Measurements from ENCODE around the gene UHRF1. TPM values are rescaled to one million over a fixed set of nuclear protein-coding genes. Genes with fewer than 3 reads are reported as not detected.
"Not testable (repeated sequence)": the region's sequence is repeated elsewhere in the genome, so short reads cannot be mapped to it uniquely, and the experiment has no call there.

UHRF1 gene
- total and polyA plus RNA-seq, 2 of the 4 experiments (the other 2 are of a cell fraction), result 47.4 to 57.4 TPM

DNA sequence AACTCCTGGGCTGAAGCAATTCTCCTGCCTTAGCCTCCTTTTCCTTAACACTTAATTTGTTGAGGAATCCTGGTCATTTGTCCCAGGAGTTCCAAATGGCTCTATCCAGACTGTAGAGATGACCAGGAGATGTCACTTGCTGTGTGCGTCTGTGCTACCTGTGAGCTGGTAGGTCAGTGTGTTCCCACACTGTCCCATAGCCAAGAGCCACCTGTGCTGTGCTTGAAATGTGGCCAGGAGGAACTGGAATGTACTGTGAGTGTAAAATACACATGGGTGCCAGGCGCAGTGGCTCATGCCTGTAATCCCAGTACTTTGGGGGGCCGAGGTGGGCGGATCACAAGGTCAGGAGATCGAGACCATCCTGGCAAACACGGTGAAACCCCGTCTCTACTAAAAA, 30.2 kb downstream of the UHRF1 start:
- Histone ChIP-seq H2BK15ac (ENCODE audit: low read depth, low read length) (no peak overlapping the region), H4K20me1 (ENCODE audit: insufficient read depth, low read length) (peaks cover 34% of the 10 kb centered on the region), H2BK120ac (ENCODE audit: low read depth, low read length) (no peak overlapping the region), H3K9me3 (ENCODE audit: control insufficient read depth, insufficient read depth, low read length) (no peaks in the 10 kb centered on the region), H3K14ac (replicated peaks; ENCODE audit: low read depth, low read length) (no peak overlapping the region), H3K4me2 (ENCODE audit: low read depth, low read length) (no peak overlapping the region), H3K23ac (ENCODE audit: low read depth, low read length) (no peak overlapping the region), H3K56ac (ENCODE audit: extremely low read depth, insufficient read depth, low read length) (no peak overlapping the region), H3K27me3 (ENCODE audit: control insufficient read depth, insufficient read depth, low read length) (no peaks in the 10 kb centered on the region), H3K4me3 (ENCODE audit: insufficient read depth, low read depth, low read length) (no peak overlapping the region), H4K91ac (ENCODE audit: insufficient read depth, low read depth, low read length) (no peak overlapping the region), H2AFZ (replicated peaks; ENCODE audit: low read length, poor library complexity) (no peak overlapping the region), H3K18ac (ENCODE audit: low read depth, low read length) (no peak overlapping the region), H2AK9ac (replicated peaks; ENCODE audit: low read depth, low read length, poor library complexity) (no peak overlapping the region), H2BK20ac (ENCODE audit: low read depth, low read length) (no peak overlapping the region), H3K9me1 (ENCODE audit: insufficient read depth, low read length) (0 out of 2 replicates have a peak, but pooled peaks cover 1% of the 10 kb centered on the region), H4K5ac (ENCODE audit: low read depth, low read length) (no peak overlapping the region), H3K36me3 (ENCODE audit: control insufficient read depth, insufficient read depth, low read length) (peaks cover 17% of the 10 kb centered on the region), H2AK5ac (ENCODE audit: low read depth, low read length) (no peak overlapping the region), H4K8ac (ENCODE audit: low read depth in 2 of 2, low read length in 2 of 2) (no peak overlapping the region), H3K79me1 (ENCODE audit: low read depth in 1 of 2, low read length in 2 of 2) (peaks cover 11 to 59% of the 10 kb centered on the region in 2 experiments), H3K4me1 (ENCODE audit: control insufficient read depth, insufficient read depth, low read length) (no peaks in the 10 kb centered on the region), H2BK5ac (ENCODE audit: low read depth, low read length, poor library complexity, severe bottlenecking) (no peak overlapping the region), H3K9ac (ENCODE audit: low read depth, low read length) (no peak overlapping the region), H3K27ac (ENCODE audit: insufficient read depth, low read length) (no peak overlapping the region), H3K4ac (ENCODE audit: low read depth, low read length) (no peak overlapping the region)
- intact Hi-C loops (cut with micrococcal nuclease) (no loop called here), dilution Hi-C loops (cut with HindIII; ENCODE audit: low sequenced_read_pairs, unreplicated experiment) (no loop called here), in situ Hi-C loops (cut with MboI; ENCODE audit: low sequenced_read_pairs) (no loop called here)
- POLR2A ChIA-PET (ENCODE audit: unreplicated experiment), result no interaction called here
- BruUV-seq (replicated peaks), result no TSS peak
- TF ChIP-seq POLR2A (IDR thresholded peaks at IDR 0.05; ENCODE audit: low read depth, low read length) (no peak), FOS (IDR thresholded peaks at IDR 0.05; ENCODE audit: low read depth, low read length) (no peak)
- no CpG with 5 or more reads among the region's 7 CpGs for WGBS, 2 experiments (ENCODE audit: extremely low coverage in 2 of 2, insufficient read length in 1 of 2)
- no peak for DNase-seq
- ATAC-seq (ENCODE audit: low read depth), result no peak
- CTCF ChIA-PET, result interaction anchor here (0.7 kb wide), 1 partner anchor 129 kb away, joined by 3 read pairs; no protein-coding TSS in a partner anchor

DNA sequence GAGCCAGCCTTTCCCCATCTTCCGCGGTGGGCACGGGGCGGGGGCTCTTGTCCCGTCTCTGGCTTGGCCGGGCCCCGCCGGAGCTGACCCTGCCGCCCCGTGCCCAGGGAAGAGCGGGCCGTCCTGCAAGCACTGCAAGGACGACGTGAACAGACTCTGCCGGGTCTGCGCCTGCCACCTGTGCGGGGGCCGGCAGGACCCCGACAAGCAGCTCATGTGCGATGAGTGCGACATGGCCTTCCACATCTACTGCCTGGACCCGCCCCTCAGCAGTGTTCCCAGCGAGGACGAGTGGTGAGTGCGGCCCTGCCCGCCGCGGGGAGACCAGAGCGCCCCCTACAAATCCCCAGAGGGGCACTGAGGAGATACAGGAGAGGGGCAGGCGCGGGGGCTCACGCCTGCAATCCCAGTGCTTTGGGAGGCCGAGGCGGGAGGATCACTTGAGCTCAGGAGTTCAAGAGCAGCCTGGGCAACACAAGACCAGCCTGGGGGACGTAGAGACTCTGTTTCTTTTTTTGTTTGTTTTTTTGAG, 32.4 kb downstream of the UHRF1 start:
- H4K91ac ChIP-seq (ENCODE audit: insufficient read depth, low read depth, low read length); H4K8ac ChIP-seq (ENCODE audit: low read depth in 2 of 2, low read length in 2 of 2); DNase-seq; H3K18ac ChIP-seq (ENCODE audit: low read depth, low read length); H3K9me3 ChIP-seq (ENCODE audit: control insufficient read depth, insufficient read depth, low read length); H3K23ac ChIP-seq (ENCODE audit: low read depth, low read length); dilution Hi-C loops (cut with HindIII; ENCODE audit: low sequenced_read_pairs, unreplicated experiment); intact Hi-C loops (cut with micrococcal nuclease); H4K5ac ChIP-seq (ENCODE audit: low read depth, low read length); POLR2A ChIA-PET (ENCODE audit: unreplicated experiment); ATAC-seq (ENCODE audit: low read depth); H2BK5ac ChIP-seq (ENCODE audit: low read depth, low read length, poor library complexity, severe bottlenecking); H3K4me2 ChIP-seq (ENCODE audit: low read depth, low read length); H2AK9ac ChIP-seq (replicated peaks; ENCODE audit: low read depth, low read length, poor library complexity); H3K4me1 ChIP-seq (ENCODE audit: control insufficient read depth, insufficient read depth, low read length); H3K9me1 ChIP-seq (ENCODE audit: insufficient read depth, low read length); H3K9ac ChIP-seq (ENCODE audit: low read depth, low read length); H3K4me3 ChIP-seq (ENCODE audit: insufficient read depth, low read depth, low read length); H2AFZ ChIP-seq (replicated peaks; ENCODE audit: low read length, poor library complexity); H2BK20ac ChIP-seq (ENCODE audit: low read depth, low read length); CTCF ChIA-PET; H3K56ac ChIP-seq (ENCODE audit: extremely low read depth, insufficient read depth, low read length); H3K27me3 ChIP-seq (ENCODE audit: control insufficient read depth, insufficient read depth, low read length); H3K14ac ChIP-seq (replicated peaks; ENCODE audit: low read depth, low read length); H3K4ac ChIP-seq (ENCODE audit: low read depth, low read length); BruUV-seq (replicated peaks); H2BK15ac ChIP-seq (ENCODE audit: low read depth, low read length); in situ Hi-C loops (cut with MboI; ENCODE audit: low sequenced_read_pairs); H2BK120ac ChIP-seq (ENCODE audit: low read depth, low read length); H2AK5ac ChIP-seq (ENCODE audit: low read depth, low read length); H3K27ac ChIP-seq (ENCODE audit: insufficient read depth, low read length): not testable (repeated sequence)
- Histone ChIP-seq H4K20me1 (ENCODE audit: insufficient read depth, low read length) (peaks cover 21% of the 10 kb centered on the region), H3K79me1 (ENCODE audit: low read depth in 1 of 2, low read length in 2 of 2) (peaks cover 5 to 59% of the 10 kb centered on the region in 2 experiments; a peak in 2 of 4 replicates), H3K36me3 (ENCODE audit: control insufficient read depth, insufficient read depth, low read length) (peaks cover 18% of the 10 kb centered on the region)
- WGBS, 2 experiments (ENCODE audit: extremely low coverage in 2 of 2, insufficient read length in 1 of 2), result 97% methylated on average over 12 of the region's 35 CpGs; no CpG with 5 or more reads in 1 of the 2 experiments
